ENCODE data around the gene KIRREL3. TPM values are rescaled to one million over a fixed set of nuclear protein-coding genes. Genes with fewer than 3 reads are reported as not detected.
"Not testable (repeated sequence)": the region's sequence is repeated elsewhere in the genome, so short reads cannot be mapped to it uniquely, and the experiment has no call there.

KIRREL3 gene
- total RNA-seq, 1 donor from 2014 or later = not detected

- H3K36me3 Mint-ChIP-seq (ENCODE audit: low read depth) = no peaks in the 10 kb centered on the region
- no peak for DNase-seq (ENCODE audit: low spot score)
- H3K4me3 Mint-ChIP-seq (ENCODE audit: low read depth) = no peak overlapping the region
- intact Hi-C loops (cut with micrococcal nuclease) = no loop called here
- peaks cover 26% of the 10 kb centered on the region for H3K27me3 Mint-ChIP-seq (ENCODE audit: low read depth)
- no peak overlapping the region for H3K27ac Mint-ChIP-seq
- H3K9me3 Mint-ChIP-seq = no peaks in the 10 kb centered on the region
- peaks cover 2% of the 10 kb centered on the region for H3K4me1 Mint-ChIP-seq (ENCODE audit: low read depth)
These were observed 35.2 kb downstream of the KIRREL3 start for GRCh38 chr11:126965331-126965730.

- no peaks in the 10 kb centered on the region for H3K36me3 Mint-ChIP-seq (ENCODE audit: low read depth)
- intact Hi-C loops (cut with micrococcal nuclease) = no loop called here
- H3K4me3 Mint-ChIP-seq (ENCODE audit: low read depth) = no peak overlapping the region
These were observed 36.8 kb downstream of the KIRREL3 start for GRCh38 chr11:126963603-126964363.

GRCh38 chr11:126963115-126963514 lies 37.5 kb downstream of the KIRREL3 start:
- Mint-ChIP-seq H3K27ac (no peak overlapping the region), H3K9me3 (no peaks in the 10 kb centered on the region), H3K4me3 (ENCODE audit: low read depth) (no peak overlapping the region), H3K36me3 (ENCODE audit: low read depth) (no peaks in the 10 kb centered on the region), H3K4me1 (ENCODE audit: low read depth) (no peaks in the 10 kb centered on the region), H3K27me3 (ENCODE audit: low read depth) (peaks cover 14% of the 10 kb centered on the region)
- no peak for DNase-seq (ENCODE audit: low spot score)
- intact Hi-C loops (cut with micrococcal nuclease) = no loop called here

More at GRCh38 chr11:126963603-126964363, 36.8 kb downstream of the KIRREL3 start:
- Mint-ChIP-seq H3K9me3 (no peaks in the 10 kb centered on the region), H3K4me1 (ENCODE audit: low read depth) (no peaks in the 10 kb centered on the region), H3K27me3 (ENCODE audit: low read depth) (peaks cover 16% of the 10 kb centered on the region), H3K27ac (no peak overlapping the region)
- DNase-seq (ENCODE audit: low spot score) = no peak

GRCh38 chr11:126959700-126960099 lies 40.9 kb downstream of the KIRREL3 start:
- no peak for DNase-seq (ENCODE audit: low spot score)
- Mint-ChIP-seq H3K27me3 (ENCODE audit: low read depth) (peaks cover 2% of the 10 kb centered on the region), H3K36me3 (ENCODE audit: low read depth) (no peaks in the 10 kb centered on the region), H3K4me3 (ENCODE audit: low read depth) (no peak overlapping the region), H3K9me3 (no peaks in the 10 kb centered on the region), H3K27ac (no peak overlapping the region), H3K4me1 (ENCODE audit: low read depth) (no peaks in the 10 kb centered on the region)
- intact Hi-C loops (cut with micrococcal nuclease) = no loop called here

- Mint-ChIP-seq H3K4me3 (ENCODE audit: low read depth) (no peak overlapping the region), H3K9me3 (no peaks in the 10 kb centered on the region), H3K27ac (no peak overlapping the region), H3K36me3 (ENCODE audit: low read depth) (no peaks in the 10 kb centered on the region), H3K4me1 (ENCODE audit: low read depth) (no peaks in the 10 kb centered on the region), H3K27me3 (ENCODE audit: low read depth) (peaks cover 2% of the 10 kb centered on the region)
- intact Hi-C loops (cut with micrococcal nuclease) = no loop called here
- DNase-seq (ENCODE audit: low spot score) = no peak
These were observed 43.9 kb downstream of the KIRREL3 start for GRCh38 chr11:126956635-126957034.

- intact Hi-C loops (cut with micrococcal nuclease); H3K36me3 Mint-ChIP-seq (ENCODE audit: low read depth); DNase-seq (ENCODE audit: low spot score); H3K27me3 Mint-ChIP-seq (ENCODE audit: low read depth); H3K4me1 Mint-ChIP-seq (ENCODE audit: low read depth); H3K27ac Mint-ChIP-seq; H3K9me3 Mint-ChIP-seq; H3K4me3 Mint-ChIP-seq (ENCODE audit: low read depth): not testable (repeated sequence)
These were observed 48.0 kb downstream of the KIRREL3 start for GRCh38 chr11:126952533-126952932.

GRCh38 chr11:126951465-126951864 lies 49.1 kb downstream of the KIRREL3 start:
- Mint-ChIP-seq H3K27me3 (ENCODE audit: low read depth) (peaks cover 4% of the 10 kb centered on the region), H3K9me3 (no peaks in the 10 kb centered on the region), H3K4me1 (ENCODE audit: low read depth) (no peaks in the 10 kb centered on the region), H3K4me3 (ENCODE audit: low read depth) (no peak overlapping the region), H3K36me3 (ENCODE audit: low read depth) (no peaks in the 10 kb centered on the region), H3K27ac (no peak overlapping the region)
- intact Hi-C loops (cut with micrococcal nuclease) = no loop called here
- DNase-seq (ENCODE audit: low spot score) = no peak

GRCh38 chr11:126949066-126949891 lies 51.3 kb downstream of the KIRREL3 start:
- H3K4me3 Mint-ChIP-seq (ENCODE audit: low read depth) = no peak overlapping the region
- intact Hi-C loops (cut with micrococcal nuclease) = no loop called here
- H3K36me3 Mint-ChIP-seq (ENCODE audit: low read depth) = no peaks in the 10 kb centered on the region
- peaks cover 4% of the 10 kb centered on the region for H3K27me3 Mint-ChIP-seq (ENCODE audit: low read depth)
- DNase-seq (ENCODE audit: low spot score) = no peak
- H3K27ac Mint-ChIP-seq = no peak overlapping the region
- H3K9me3 Mint-ChIP-seq = no peaks in the 10 kb centered on the region
- H3K4me1 Mint-ChIP-seq (ENCODE audit: low read depth) = no peaks in the 10 kb centered on the region

GRCh38 chr11:126948563-126948962 lies 52.0 kb downstream of the KIRREL3 start:
- no peak for DNase-seq (ENCODE audit: low spot score)
- Mint-ChIP-seq H3K36me3 (ENCODE audit: low read depth) (no peaks in the 10 kb centered on the region), H3K9me3 (no peaks in the 10 kb centered on the region), H3K27me3 (ENCODE audit: low read depth) (peaks cover 4% of the 10 kb centered on the region), H3K4me3 (ENCODE audit: low read depth) (no peak overlapping the region), H3K27ac (no peak overlapping the region), H3K4me1 (ENCODE audit: low read depth) (no peaks in the 10 kb centered on the region)
- intact Hi-C loops (cut with micrococcal nuclease) = no loop called here

- no peaks in the 10 kb centered on the region for H3K9me3 Mint-ChIP-seq
- no peak overlapping the region for H3K4me3 Mint-ChIP-seq (ENCODE audit: low read depth)
- H3K27me3 Mint-ChIP-seq (ENCODE audit: low read depth) = peaks cover 4% of the 10 kb centered on the region
- no peak overlapping the region for H3K27ac Mint-ChIP-seq
- H3K4me1 Mint-ChIP-seq (ENCODE audit: low read depth) = no peaks in the 10 kb centered on the region
- intact Hi-C loops (cut with micrococcal nuclease) = no loop called here
- DNase-seq (ENCODE audit: low spot score) = no peak
- H3K36me3 Mint-ChIP-seq (ENCODE audit: low read depth) = no peaks in the 10 kb centered on the region
These were observed 55.3 kb downstream of the KIRREL3 start for GRCh38 chr11:126945319-126945718.

- H3K4me3 Mint-ChIP-seq (ENCODE audit: low read depth) = no peak overlapping the region
- H3K36me3 Mint-ChIP-seq (ENCODE audit: low read depth) = no peaks in the 10 kb centered on the region
- no peaks in the 10 kb centered on the region for H3K4me1 Mint-ChIP-seq (ENCODE audit: low read depth)
- intact Hi-C loops (cut with micrococcal nuclease) = no loop called here
- DNase-seq (ENCODE audit: low spot score) = no peak
- no peaks in the 10 kb centered on the region for H3K9me3 Mint-ChIP-seq
- H3K27me3 Mint-ChIP-seq (ENCODE audit: low read depth) = peaks cover 2% of the 10 kb centered on the region
- no peak overlapping the region for H3K27ac Mint-ChIP-seq
These were observed 57.3 kb downstream of the KIRREL3 start for GRCh38 chr11:126943316-126943715.

- no peak overlapping the region for H3K27ac Mint-ChIP-seq
- no peaks in the 10 kb centered on the region for H3K36me3 Mint-ChIP-seq (ENCODE audit: low read depth)
- H3K4me1 Mint-ChIP-seq (ENCODE audit: low read depth) = no peaks in the 10 kb centered on the region
- intact Hi-C loops (cut with micrococcal nuclease) = no loop called here
- H3K9me3 Mint-ChIP-seq = no peaks in the 10 kb centered on the region
- H3K27me3 Mint-ChIP-seq (ENCODE audit: low read depth) = peaks cover 2% of the 10 kb centered on the region
- DNase-seq (ENCODE audit: low spot score) = no peak
- H3K4me3 Mint-ChIP-seq (ENCODE audit: low read depth) = no peak overlapping the region
These were observed 58.4 kb downstream of the KIRREL3 start for GRCh38 chr11:126942146-126942545.

GRCh38 chr11:126939552-126939951 lies 61.0 kb downstream of the KIRREL3 start:
- H3K9me3 Mint-ChIP-seq = no peaks in the 10 kb centered on the region
- intact Hi-C loops (cut with micrococcal nuclease) = no loop called here
- no peak for DNase-seq (ENCODE audit: low spot score)
- H3K27me3 Mint-ChIP-seq (ENCODE audit: low read depth) = no peaks in the 10 kb centered on the region
- H3K27ac Mint-ChIP-seq = no peak overlapping the region
- no peaks in the 10 kb centered on the region for H3K36me3 Mint-ChIP-seq (ENCODE audit: low read depth)
- H3K4me1 Mint-ChIP-seq (ENCODE audit: low read depth) = no peaks in the 10 kb centered on the region
- no peak overlapping the region for H3K4me3 Mint-ChIP-seq (ENCODE audit: low read depth)
